ENCODE data around the gene MDH1B. TPM values are rescaled to one million over a fixed set of nuclear protein-coding genes. Genes with fewer than 3 reads are reported as not detected.

Gene MDH1B
- total RNA-seq, 1 donor from 2014 or later: 1.2 TPM

- DNase-seq (ENCODE audit: extremely low spot score, unreplicated experiment): no peak
- H3K27me3 Mint-ChIP-seq (ENCODE audit: unreplicated experiment): no peaks in the 10 kb centered on the region
- H3K27ac Mint-ChIP-seq (ENCODE audit: unreplicated experiment): no peak overlapping the region
- H3K36me3 Mint-ChIP-seq (ENCODE audit: unreplicated experiment): peaks cover 7% of the 10 kb centered on the region
- H3K4me1 Mint-ChIP-seq (ENCODE audit: unreplicated experiment): peaks cover 7% of the 10 kb centered on the region
- H3K9me3 Mint-ChIP-seq (ENCODE audit: unreplicated experiment): no peaks in the 10 kb centered on the region
- TF ChIP-seq CTCF (IDR thresholded peaks at IDR 0.05): no peak
- no peak overlapping the region for H3K4me3 Mint-ChIP-seq (ENCODE audit: unreplicated experiment)
These were observed 32.9 kb upstream of the MDH1B start for GRCh38 chr2:206798000-206798399.

- H3K4me1 Mint-ChIP-seq (ENCODE audit: unreplicated experiment): peaks cover 7% of the 10 kb centered on the region
- H3K27ac Mint-ChIP-seq (ENCODE audit: unreplicated experiment): no peak overlapping the region
- no peaks in the 10 kb centered on the region for H3K9me3 Mint-ChIP-seq (ENCODE audit: unreplicated experiment)
- no peak overlapping the region for H3K4me3 Mint-ChIP-seq (ENCODE audit: unreplicated experiment)
- DNase-seq (ENCODE audit: extremely low spot score, unreplicated experiment): no peak
- TF ChIP-seq CTCF (IDR thresholded peaks at IDR 0.05): no peak
- no peaks in the 10 kb centered on the region for H3K27me3 Mint-ChIP-seq (ENCODE audit: unreplicated experiment)
- H3K36me3 Mint-ChIP-seq (ENCODE audit: unreplicated experiment): peaks cover 7% of the 10 kb centered on the region
These were observed 32.2 kb upstream of the MDH1B start for GRCh38 chr2:206797376-206797775.

GRCh38 chr2:206792645-206793044 lies 27.5 kb upstream of the MDH1B start:
- Mint-ChIP-seq H3K4me3 (ENCODE audit: unreplicated experiment) (no peak overlapping the region), H3K9me3 (ENCODE audit: unreplicated experiment) (no peaks in the 10 kb centered on the region), H3K27me3 (ENCODE audit: unreplicated experiment) (no peaks in the 10 kb centered on the region), H3K36me3 (ENCODE audit: unreplicated experiment) (peaks cover 32% of the 10 kb centered on the region), H3K4me1 (ENCODE audit: unreplicated experiment) (no peaks in the 10 kb centered on the region), H3K27ac (ENCODE audit: unreplicated experiment) (no peak overlapping the region)
- no peak for TF ChIP-seq CTCF (IDR thresholded peaks at IDR 0.05)
- no peak for DNase-seq (ENCODE audit: extremely low spot score, unreplicated experiment)

GRCh38 chr2:206790311-206790935 lies 25.3 kb upstream of the MDH1B start:
- no peak for DNase-seq (ENCODE audit: extremely low spot score, unreplicated experiment)
- no peaks in the 10 kb centered on the region for H3K27me3 Mint-ChIP-seq (ENCODE audit: unreplicated experiment)
- no peak overlapping the region for H3K4me3 Mint-ChIP-seq (ENCODE audit: unreplicated experiment)
- TF ChIP-seq CTCF (IDR thresholded peaks at IDR 0.05): no peak
- H3K9me3 Mint-ChIP-seq (ENCODE audit: unreplicated experiment): no peaks in the 10 kb centered on the region
- H3K36me3 Mint-ChIP-seq (ENCODE audit: unreplicated experiment): peaks cover 34% of the 10 kb centered on the region
- no peak overlapping the region for H3K27ac Mint-ChIP-seq (ENCODE audit: unreplicated experiment)
- no peaks in the 10 kb centered on the region for H3K4me1 Mint-ChIP-seq (ENCODE audit: unreplicated experiment)

- Mint-ChIP-seq H3K4me3 (ENCODE audit: unreplicated experiment) (no peak overlapping the region), H3K4me1 (ENCODE audit: unreplicated experiment) (no peaks in the 10 kb centered on the region), H3K27ac (ENCODE audit: unreplicated experiment) (no peak overlapping the region), H3K36me3 (ENCODE audit: unreplicated experiment) (peaks cover 38% of the 10 kb centered on the region), H3K27me3 (ENCODE audit: unreplicated experiment) (no peaks in the 10 kb centered on the region), H3K9me3 (ENCODE audit: unreplicated experiment) (peaks cover 10% of the 10 kb centered on the region)
- no peak for TF ChIP-seq CTCF (IDR thresholded peaks at IDR 0.05)
- no peak for DNase-seq (ENCODE audit: extremely low spot score, unreplicated experiment)
These were observed 19.6 kb upstream of the MDH1B start for GRCh38 chr2:206784559-206785353.

Measured in osteocyte (in vitro differentiated cells).